OCI-LY3 (cell line): Measurements from ENCODE around the gene THY1.

Experiments used
- H2AFZ ChIP-seq: fragments of 200-600, 300-600 bp; shearing (Covaris generic); 2 replicates; pipeline ENCODE4 v1.6.0; 2014; ENCODE audit warnings: antibody characterized with exemption, low read depth, low read length
- H3K27ac ChIP-seq: fragments of 200-600, 300-600 bp; sonication (generic); 2 replicates; pipeline ENCODE4 v1.5.1; 2014; ENCODE audit warnings: mild to moderate bottlenecking, low read length, moderate library complexity, mixed read lengths
- H3K27me3 ChIP-seq: fragments of 200-600, 300-600 bp; sonication (generic); 2 replicates; pipeline ENCODE4 v1.6.1; 2014; ENCODE audit warnings: low read depth, low read length, mixed read lengths
- H3K36me3 ChIP-seq: fragments of 200-600, 300-600 bp; sonication (generic); replicated peaks from 2 replicates; pipeline ENCODE3; 2014; ENCODE audit warnings: low read depth, low read length, mixed read lengths
- H3K4me1 ChIP-seq: fragments of 300-600, 200-600 bp; sonication (generic); 2 replicates; pipeline ENCODE4 v1.6.1; 2014; ENCODE audit warnings: low read length, mixed read lengths
- H3K4me2 ChIP-seq: fragments of 200-600, 300-600 bp; sonication (generic); 2 replicates; pipeline ENCODE4 v1.6.1; 2014; ENCODE audit warnings: low read length, mixed read lengths
- H3K4me3 ChIP-seq: fragments of 300-600, 200-600 bp; sonication (generic); 2 replicates; pipeline ENCODE4 v1.5.1; 2014; ENCODE audit warnings: antibody characterized with exemption, mild to moderate bottlenecking, low read length, moderate library complexity
- H3K79me2 ChIP-seq: fragments of 300-600, 200-600 bp; shearing (Covaris generic); 2 replicates; pipeline ENCODE4 v1.6.1; 2014; ENCODE audit warnings: mild to moderate bottlenecking, low read length, mixed read lengths
- H3K9ac ChIP-seq: fragments of 300-600, 200-600 bp; shearing (Covaris generic); 2 replicates; pipeline ENCODE4 v1.6.0; 2014; ENCODE audit warnings: mild to moderate bottlenecking, low read length, moderate library complexity
- H3K9me3 ChIP-seq: fragments of 200-600, 300-600 bp; shearing (Covaris generic); 2 replicates; pipeline ENCODE4 v1.6.1; 2014; ENCODE audit warnings: low read length, mixed read lengths; ENCODE audit not compliant: insufficient read depth
- H4K20me1 ChIP-seq: fragments of 200-600, 300-600 bp; sonication (generic); 2 replicates; pipeline ENCODE4 v1.6.1; 2016; ENCODE audit warnings: low read length, mixed read lengths; ENCODE audit not compliant: insufficient read depth
- CTCF ChIP-seq: fragments of 200-600, 300-600 bp; sonication (generic); IDR thresholded peaks from 2 replicates; pipeline ENCODE4 v1.5.1; 2014; ENCODE audit warnings: antibody characterized with exemption, low read length, low read depth
- EZH2phosphoT487 ChIP-seq: fragments of 200-600 bp; shearing (Covaris generic); IDR thresholded peaks from 2 replicates; pipeline ENCODE4 v1.6.1; 2018; ENCODE audit warnings: antibody characterized with exemption, mixed run types, low read depth

Gene THY1

GRCh38 chr11:119376197-119376847 lies 46.6 kb downstream of the THY1 start:
- Histone ChIP-seq H3K9ac (no peak overlapping the region), H3K4me1 (peaks cover 20% of the 10 kb centered on the region), H3K4me2 (no peak overlapping the region), H3K27ac (no peak overlapping the region), H4K20me1 (no peaks in the 10 kb centered on the region), H3K9me3 (no peaks in the 10 kb centered on the region), H2AFZ (no peak overlapping the region), H3K79me2 (no peaks in the 10 kb centered on the region), H3K27me3 (peaks cover 8% of the 10 kb centered on the region; the same call in 1 of the 2 replicates), H3K4me3 (no peak overlapping the region), H3K36me3 (no peaks in the 10 kb centered on the region)
- no peak for TF ChIP-seq CTCF
- TF ChIP-seq EZH2phosphoT487: no peak

- peaks cover 16% of the 10 kb centered on the region for H3K4me1 ChIP-seq
- peaks cover 7% of the 10 kb centered on the region; the same call in 1 of the 2 replicates for H3K27me3 ChIP-seq
- H3K9ac ChIP-seq: no peak overlapping the region
- H3K9me3 ChIP-seq: no peaks in the 10 kb centered on the region
- no peaks in the 10 kb centered on the region for H4K20me1 ChIP-seq
- H3K79me2 ChIP-seq: no peaks in the 10 kb centered on the region
- no peak overlapping the region for H3K4me3 ChIP-seq
- H3K27ac ChIP-seq: no peak overlapping the region
- no peaks in the 10 kb centered on the region for H3K36me3 ChIP-seq
- TF ChIP-seq EZH2phosphoT487: no peak
- no peak for TF ChIP-seq CTCF
- no peak overlapping the region for H2AFZ ChIP-seq
- H3K4me2 ChIP-seq: no peak overlapping the region
Observed at GRCh38 chr11:119375337-119376196, 47.4 kb downstream of the THY1 start.

GRCh38 chr11:119374632-119375336 lies 48.2 kb downstream of the THY1 start:
- Histone ChIP-seq H3K4me1 (peaks cover 15% of the 10 kb centered on the region), H2AFZ (no peak overlapping the region), H3K27me3 (peaks cover 3% of the 10 kb centered on the region; the same call in 1 of the 2 replicates), H3K9ac (no peak overlapping the region), H3K4me3 (no peak overlapping the region), H3K4me2 (peak overlapping the region; percentile 27; the same call in 1 of the 2 replicates), H3K79me2 (no peaks in the 10 kb centered on the region), H4K20me1 (no peaks in the 10 kb centered on the region), H3K36me3 (no peaks in the 10 kb centered on the region), H3K9me3 (no peaks in the 10 kb centered on the region), H3K27ac (no peak overlapping the region)
- TF ChIP-seq CTCF (no peak), EZH2phosphoT487 (no peak)
